A549 treated with dexamethasone at 1 μM for 4 hours (cell line): ENCODE data around the gene SPINK9. TPM values are rescaled to one million over a fixed set of nuclear protein-coding genes. Genes with fewer than 3 reads are reported as not detected.

Source experiments
- total RNA-seq: library from RNA; stranded (reverse); fragments of 200-300 nt; extraction: Qiagen RNA extraction; gene quantifications from 5 replicates; pipeline ENCODE4 v1.2.3, GENCODE V29; 2022

The SPINK9 gene, protein sequence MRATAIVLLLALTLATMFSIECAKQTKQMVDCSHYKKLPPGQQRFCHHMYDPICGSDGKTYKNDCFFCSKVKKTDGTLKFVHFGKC
- not detected in 5 replicates for total RNA-seq

DNA sequence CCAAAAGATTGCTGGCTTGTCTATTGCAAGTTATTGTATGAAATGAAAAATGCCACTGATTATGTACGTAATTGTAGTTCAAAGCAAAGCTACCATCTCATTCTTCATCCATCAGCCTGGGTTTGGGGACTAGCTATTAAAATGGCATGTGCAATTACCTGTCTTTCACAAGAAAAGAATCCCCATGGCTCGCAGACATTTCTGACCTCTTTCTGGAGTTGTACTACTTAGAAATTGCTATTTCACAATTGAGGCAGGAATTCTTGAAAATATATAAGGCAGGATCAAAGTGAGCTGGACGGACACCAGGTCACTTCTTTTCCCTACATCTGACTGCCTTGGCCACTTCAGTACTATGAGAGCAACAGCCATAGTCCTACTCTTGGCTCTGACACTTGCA, at the start of gene SPINK9:
SPINK9 (plus strand) TSS at position 301 of the 400 bp plus-strand sequence; CDS start at position 356, 55 bp downstream.

DNA sequence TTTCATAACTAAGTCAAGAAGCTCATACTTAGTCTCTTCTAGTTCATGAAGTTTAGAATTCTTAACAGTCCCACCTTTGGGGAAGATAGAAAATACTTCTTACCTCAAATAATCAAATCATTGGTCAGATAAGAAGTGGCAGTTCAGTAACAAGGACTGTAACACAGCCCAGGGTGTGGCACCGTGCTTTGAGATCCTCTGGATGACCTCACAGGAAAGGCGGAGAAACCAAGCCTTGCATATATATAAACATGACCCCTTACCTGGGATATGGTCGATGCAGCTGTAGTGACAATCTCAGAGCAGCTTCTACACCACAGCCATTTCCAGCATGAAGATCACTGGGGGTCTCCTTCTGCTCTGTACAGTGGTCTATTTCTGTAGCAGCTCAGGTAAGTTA, 23.2 kb upstream of the SPINK9 start, which contains the start of gene SPINK7:
SPINK7 (plus strand) TSS at position 271 of the 400 bp plus-strand sequence; CDS start at position 332, 61 bp downstream.

DNA sequence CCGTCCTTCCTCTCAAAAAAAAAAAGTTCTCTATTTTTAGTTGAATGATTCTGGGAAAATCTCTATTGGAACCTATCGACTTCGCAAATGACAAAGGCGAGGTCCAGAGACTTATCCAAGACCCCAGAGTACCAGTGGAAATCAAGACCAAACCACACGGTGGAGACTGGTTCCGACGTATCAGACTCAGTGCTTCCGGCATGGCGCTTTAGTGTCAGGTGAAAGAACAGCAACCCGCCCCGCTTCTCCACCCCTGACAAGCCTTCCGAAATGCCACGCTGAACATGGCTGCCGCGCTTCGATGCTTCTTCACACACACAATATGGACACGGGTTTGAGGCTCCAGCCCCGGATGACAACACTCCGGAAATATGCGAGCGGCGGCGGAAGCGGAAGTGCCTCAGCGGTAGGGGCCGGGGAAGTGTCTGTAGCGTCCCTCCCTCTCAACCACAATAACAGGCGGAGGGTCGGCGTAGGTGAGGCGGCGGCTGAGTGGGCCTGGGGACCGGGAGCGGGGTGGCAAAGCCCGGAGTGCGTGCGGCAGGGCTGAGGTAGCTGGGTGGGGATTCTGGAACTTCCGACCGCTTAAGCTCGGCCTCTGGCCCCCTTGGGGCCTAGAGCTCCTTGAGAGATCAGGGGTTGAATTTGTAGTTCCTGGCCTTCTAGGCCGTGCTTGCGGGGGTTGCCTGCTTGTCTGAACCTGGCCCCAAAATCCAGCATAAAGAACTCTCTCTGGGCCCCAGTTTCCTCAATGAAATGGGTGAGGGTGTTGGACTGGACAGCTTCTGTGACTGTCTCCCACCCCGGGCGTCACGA, 48.4 kb downstream of the SPINK9 start, which contains the start of gene FBXO38:
FBXO38 (plus strand) TSS at position 395 of the 816 bp plus-strand sequence. CDS start 10,819 bp downstream, outside the sequence.

Other genes with a start within 250 kb of the SPINK9 start
- not detected in 5 replicates for gene SPINK14, start 167.0 kb upstream of the SPINK9 start, total RNA-seq
- 0.27 to 1.4 TPM (median 0.39 TPM) in 5 replicates for gene SPINK6, start 132.5 kb upstream of the SPINK9 start, total RNA-seq
- not detected in 5 replicates for gene MARCOL, start 97.0 kb upstream of the SPINK9 start, total RNA-seq
- 0.13 to 0.31 TPM (median 0.19 TPM) in 4 of 5 replicates, not detected in the other for gene SPINK13, start 66.8 kb upstream of the SPINK9 start, total RNA-seq
- not detected in 5 replicates for gene SPINK7, start 23.1 kb upstream of the SPINK9 start, total RNA-seq
- gene FBXO38, start 48.4 kb downstream of the SPINK9 start, total RNA-seq: 16.9 to 21.4 TPM (median 19.7 TPM) in 5 replicates